ENCODE data around the gene ENPP3.

ENPP3 gene

DNA sequence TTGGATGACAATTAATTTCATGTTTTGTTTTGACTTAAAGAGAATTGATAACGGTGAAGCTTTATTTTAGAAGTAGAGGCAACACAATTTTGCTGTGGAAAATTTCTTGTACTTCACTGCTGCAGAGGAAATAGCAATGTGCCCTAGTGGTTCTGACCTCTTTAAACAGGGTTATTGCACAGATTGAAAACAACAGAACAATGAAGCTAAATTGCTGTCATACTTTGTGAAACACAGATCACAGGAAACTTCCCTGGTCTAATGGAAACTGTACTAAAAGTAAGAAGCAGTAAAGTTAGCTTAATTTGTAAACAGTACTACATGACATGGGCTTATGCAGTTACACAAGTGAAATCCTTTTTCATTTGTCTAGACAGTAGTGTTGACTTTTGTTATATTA, 32.8 kb downstream of the ENPP3 start:
- CTCF ChIA-PET = no interaction called here
- H3K27ac ChIP-seq = no peak overlapping the region
- TF ChIP-seq, protein P1, sequence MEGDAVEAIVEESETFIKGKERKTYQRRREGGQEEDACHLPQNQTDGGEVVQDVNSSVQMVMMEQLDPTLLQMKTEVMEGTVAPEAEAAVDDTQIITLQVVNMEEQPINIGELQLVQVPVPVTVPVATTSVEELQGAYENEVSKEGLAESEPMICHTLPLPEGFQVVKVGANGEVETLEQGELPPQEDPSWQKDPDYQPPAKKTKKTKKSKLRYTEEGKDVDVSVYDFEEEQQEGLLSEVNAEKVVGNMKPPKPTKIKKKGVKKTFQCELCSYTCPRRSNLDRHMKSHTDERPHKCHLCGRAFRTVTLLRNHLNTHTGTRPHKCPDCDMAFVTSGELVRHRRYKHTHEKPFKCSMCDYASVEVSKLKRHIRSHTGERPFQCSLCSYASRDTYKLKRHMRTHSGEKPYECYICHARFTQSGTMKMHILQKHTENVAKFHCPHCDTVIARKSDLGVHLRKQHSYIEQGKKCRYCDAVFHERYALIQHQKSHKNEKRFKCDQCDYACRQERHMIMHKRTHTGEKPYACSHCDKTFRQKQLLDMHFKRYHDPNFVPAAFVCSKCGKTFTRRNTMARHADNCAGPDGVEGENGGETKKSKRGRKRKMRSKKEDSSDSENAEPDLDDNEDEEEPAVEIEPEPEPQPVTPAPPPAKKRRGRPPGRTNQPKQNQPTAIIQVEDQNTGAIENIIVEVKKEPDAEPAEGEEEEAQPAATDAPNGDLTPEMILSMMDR (conservative IDR thresholded peaks at IDR 0.05; ENCODE audit: low read depth) = no peak
- POLR2A ChIA-PET (ENCODE audit: low non-redundant PET) = no interaction called here
- DNase-seq (ENCODE audit: low spot score) = no peak

DNA sequence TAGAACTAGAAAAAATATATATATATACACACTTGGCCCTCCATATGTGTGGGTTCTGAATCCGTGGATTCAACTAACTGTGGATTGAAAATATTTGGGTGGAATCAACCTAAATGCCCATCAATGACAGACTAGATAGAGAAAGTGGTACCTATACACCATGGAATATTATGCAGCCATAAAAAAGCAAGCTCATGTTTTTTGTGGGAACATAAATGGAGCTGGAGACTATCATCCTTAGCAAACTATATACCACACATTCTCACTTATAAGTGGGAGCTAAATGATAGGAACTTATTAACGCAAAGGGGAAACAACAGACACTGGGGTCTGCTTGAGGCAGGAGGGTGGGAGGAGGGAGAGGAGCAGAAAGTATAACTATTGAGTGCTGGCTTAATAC, 36.1 kb downstream of the ENPP3 start:
- H3K27ac ChIP-seq = no peak overlapping the region
- ChIA-PET CTCF (no interaction called here), POLR2A (ENCODE audit: low non-redundant PET) (no interaction called here)
- no peak for DNase-seq (ENCODE audit: low spot score)
- TF ChIP-seq, protein P1 (conservative IDR thresholded peaks at IDR 0.05; ENCODE audit: low read depth) = no peak

DNA sequence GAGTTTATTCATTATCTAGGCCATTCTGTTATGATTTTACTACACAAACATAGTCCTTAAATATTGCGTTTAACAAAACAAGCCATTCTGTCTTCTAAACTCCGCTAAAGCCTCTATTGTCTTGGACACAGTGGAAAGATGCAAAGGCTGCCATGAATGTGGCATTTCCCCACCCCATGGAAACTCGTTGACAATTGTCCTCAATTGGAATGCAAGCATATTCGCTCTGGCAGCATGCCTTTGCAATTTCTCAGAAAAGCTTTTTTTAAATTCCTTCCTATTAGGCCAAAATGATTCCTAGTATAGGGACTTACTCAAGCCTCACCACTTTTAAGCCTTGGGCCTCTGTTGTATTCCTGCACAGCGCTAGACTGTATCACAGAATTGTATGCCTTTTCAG, 41.3 kb downstream of the ENPP3 start:
- H3K27ac ChIP-seq = no peak overlapping the region
- ChIA-PET CTCF (no interaction called here), POLR2A (ENCODE audit: low non-redundant PET) (no interaction called here)
- DNase-seq (ENCODE audit: low spot score) = no peak
- TF ChIP-seq, protein P1 (conservative IDR thresholded peaks at IDR 0.05; ENCODE audit: low read depth) = no peak

DNA sequence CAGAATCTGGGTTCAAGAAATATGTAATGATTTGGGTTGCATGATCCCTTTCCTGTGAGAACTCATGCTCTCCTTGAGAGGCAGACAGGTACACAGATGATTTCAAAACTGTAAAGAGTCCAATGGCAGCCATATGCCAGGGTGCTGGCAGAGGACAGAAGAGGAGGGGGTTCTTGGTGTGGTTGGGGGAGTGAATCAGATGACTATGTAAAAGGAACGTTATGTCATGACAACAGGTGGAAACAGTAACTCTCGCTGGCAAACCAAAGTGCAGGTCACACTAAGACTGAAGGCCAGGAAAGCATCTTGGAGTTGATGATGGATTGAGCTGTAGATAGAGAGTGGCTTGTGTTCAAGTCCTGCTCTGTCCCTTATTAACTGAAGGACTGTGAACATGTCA, 43.8 kb downstream of the ENPP3 start:
- CTCF ChIA-PET = no interaction called here

DNA sequence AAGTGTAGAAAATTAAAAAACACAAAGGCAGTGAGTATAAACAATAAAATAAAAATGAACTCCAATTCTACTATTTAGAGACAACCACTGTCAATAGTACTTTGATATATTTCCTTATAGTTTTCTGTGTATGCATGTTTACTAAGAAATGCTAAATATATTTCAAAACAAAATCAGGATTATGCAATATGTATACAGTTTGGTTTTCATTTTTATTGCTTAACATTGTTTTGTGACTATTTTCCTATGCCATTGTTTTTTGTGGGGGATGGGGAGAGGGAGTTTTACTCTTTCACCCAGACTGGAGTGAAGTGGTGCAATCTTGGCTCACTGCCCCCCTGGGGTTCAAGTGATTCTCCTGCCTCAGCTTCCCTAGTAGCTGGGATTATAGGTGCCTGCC, 44.5 kb downstream of the ENPP3 start:
- H3K27ac ChIP-seq = no peak overlapping the region
- CTCF ChIA-PET = interaction anchor here (1.2 kb wide), 1 partner anchor 14 kb away, joined by 3 read pairs; no protein-coding TSS in a partner anchor
- TF ChIP-seq, protein P1 (conservative IDR thresholded peaks at IDR 0.05; ENCODE audit: low read depth) = no peak
- POLR2A ChIA-PET (ENCODE audit: low non-redundant PET) = no interaction called here
- DNase-seq (ENCODE audit: low spot score) = no peak

More for the DNA sequence above, 43.8 kb downstream of the ENPP3 start:
- TF ChIP-seq, protein P1 (conservative IDR thresholded peaks at IDR 0.05; ENCODE audit: low read depth) = no peak
- H3K27ac ChIP-seq = no peak overlapping the region
- POLR2A ChIA-PET (ENCODE audit: low non-redundant PET) = no interaction called here
- DNase-seq (ENCODE audit: low spot score) = no peak

DNA sequence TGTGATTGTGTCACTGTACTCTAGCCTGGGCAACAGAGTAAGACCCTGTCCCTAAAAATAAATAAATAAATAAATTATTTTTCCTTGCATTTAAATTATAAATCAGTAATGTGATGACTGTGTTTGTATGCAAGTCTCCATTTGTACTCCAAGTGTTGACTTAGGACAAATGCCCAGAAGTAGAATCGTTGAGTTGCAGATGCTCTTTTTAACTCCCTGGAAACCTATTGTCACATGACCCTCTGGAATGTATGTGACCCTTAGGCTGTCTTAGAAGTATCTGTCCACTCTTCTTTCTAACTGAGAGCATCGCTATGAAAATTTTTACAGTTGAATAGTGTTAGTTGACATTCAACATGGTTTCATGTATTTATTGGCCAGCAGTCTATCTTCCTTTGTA, 45.3 kb downstream of the ENPP3 start:
- TF ChIP-seq, protein P1 (conservative IDR thresholded peaks at IDR 0.05; ENCODE audit: low read depth) = no peak
- POLR2A ChIA-PET (ENCODE audit: low non-redundant PET) = no interaction called here
- CTCF ChIA-PET = interaction anchor here (1.2 kb wide), 1 partner anchor 13 kb away, joined by 3 read pairs; no protein-coding TSS in a partner anchor
- no peak overlapping the region for H3K27ac ChIP-seq
- no peak for DNase-seq (ENCODE audit: low spot score)

DNA sequence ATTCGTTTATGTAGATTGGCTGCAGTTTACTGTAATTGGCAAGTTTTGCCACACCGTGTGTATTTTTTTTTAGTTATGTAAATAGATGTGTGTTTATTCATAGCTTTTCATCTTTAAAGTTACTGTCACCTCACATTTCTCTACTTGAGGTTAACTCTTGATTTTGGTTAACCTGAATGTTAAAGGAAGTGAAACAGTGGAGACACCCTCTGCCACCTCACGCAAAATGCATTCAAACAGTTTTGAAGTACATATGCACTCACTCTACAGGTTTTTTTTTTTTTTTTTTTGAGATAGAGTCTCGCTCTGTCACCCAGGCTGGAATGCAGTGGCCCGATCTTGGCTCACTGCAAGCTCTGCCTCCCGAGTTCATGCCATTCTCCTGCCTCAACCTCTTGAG, 46.4 kb downstream of the ENPP3 start:
- TF ChIP-seq, protein P1 (conservative IDR thresholded peaks at IDR 0.05; ENCODE audit: low read depth) = no peak
- CTCF ChIA-PET = interaction anchor here (0.7 kb wide), 2 partner anchors 50 to 54 kb away, joined by 3 to 6 read pairs; no protein-coding TSS in a partner anchor
- no peak for DNase-seq (ENCODE audit: low spot score)
- POLR2A ChIA-PET (ENCODE audit: low non-redundant PET) = no interaction called here
- no peak overlapping the region for H3K27ac ChIP-seq

Data from RWPE1 (cell line).